Measurements from ENCODE around the gene IL10RA. TPM values are rescaled to one million over a fixed set of nuclear protein-coding genes. Genes with fewer than 3 reads are reported as not detected.

The IL10RA gene
- total RNA-seq, 4 donors from 2014 or later: 2.9 to 7.2 (median 4.4) TPM

DNA sequence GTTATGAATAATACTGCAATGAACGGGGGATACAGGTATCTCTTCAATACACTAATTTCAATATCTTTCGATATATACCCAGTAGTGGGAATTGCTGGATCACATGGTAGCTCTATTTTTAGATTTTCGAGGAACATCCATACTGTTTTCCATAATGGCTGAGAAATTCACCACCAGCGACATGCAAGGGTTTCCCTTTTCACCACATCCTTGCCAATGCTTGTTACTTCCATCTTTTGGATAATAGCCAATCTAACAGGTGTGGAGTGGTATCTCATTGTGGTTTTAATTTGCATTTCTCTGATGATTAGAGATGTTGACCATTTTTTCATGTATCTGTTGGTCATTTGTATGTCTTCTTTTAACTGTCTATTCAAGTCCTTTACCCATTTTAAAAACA is 5.9 kb downstream of the IL10RA start:
- Histone ChIP-seq H3K36me3 (no peaks in the 10 kb centered on the region), H3K27me3 (peaks cover 4% of the 10 kb centered on the region), H3K4me3 (peak overlapping the region; percentile 13), H3K27ac (no peak overlapping the region), H3K9me3 (no peaks in the 10 kb centered on the region), H3K4me1 (peaks cover 10% of the 10 kb centered on the region)
- TF ChIP-seq POLR2A (IDR thresholded peaks at IDR 0.05): no peak
- no peak for TF ChIP-seq EP300 (IDR thresholded peaks at IDR 0.05)
- no peak for TF ChIP-seq POLR2AphosphoS5 (IDR thresholded peaks at IDR 0.05)
- TF ChIP-seq, protein P1, sequence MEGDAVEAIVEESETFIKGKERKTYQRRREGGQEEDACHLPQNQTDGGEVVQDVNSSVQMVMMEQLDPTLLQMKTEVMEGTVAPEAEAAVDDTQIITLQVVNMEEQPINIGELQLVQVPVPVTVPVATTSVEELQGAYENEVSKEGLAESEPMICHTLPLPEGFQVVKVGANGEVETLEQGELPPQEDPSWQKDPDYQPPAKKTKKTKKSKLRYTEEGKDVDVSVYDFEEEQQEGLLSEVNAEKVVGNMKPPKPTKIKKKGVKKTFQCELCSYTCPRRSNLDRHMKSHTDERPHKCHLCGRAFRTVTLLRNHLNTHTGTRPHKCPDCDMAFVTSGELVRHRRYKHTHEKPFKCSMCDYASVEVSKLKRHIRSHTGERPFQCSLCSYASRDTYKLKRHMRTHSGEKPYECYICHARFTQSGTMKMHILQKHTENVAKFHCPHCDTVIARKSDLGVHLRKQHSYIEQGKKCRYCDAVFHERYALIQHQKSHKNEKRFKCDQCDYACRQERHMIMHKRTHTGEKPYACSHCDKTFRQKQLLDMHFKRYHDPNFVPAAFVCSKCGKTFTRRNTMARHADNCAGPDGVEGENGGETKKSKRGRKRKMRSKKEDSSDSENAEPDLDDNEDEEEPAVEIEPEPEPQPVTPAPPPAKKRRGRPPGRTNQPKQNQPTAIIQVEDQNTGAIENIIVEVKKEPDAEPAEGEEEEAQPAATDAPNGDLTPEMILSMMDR (IDR thresholded peaks at IDR 0.05): no peak
- DNase-seq (ENCODE audit: low spot score in 2 of 2): no peak
- WGBS: 76% methylated on average over 4 of the region's 4 CpGs

- Histone ChIP-seq H3K4me3 (no peak overlapping the region), H3K27ac (no peak overlapping the region), H3K36me3 (no peaks in the 10 kb centered on the region), H3K9me3 (no peaks in the 10 kb centered on the region), H3K4me1 (peaks cover 6% of the 10 kb centered on the region), H3K27me3 (peaks cover 2% of the 10 kb centered on the region)
- 70% methylated on average over 2 of the region's 2 CpGs for WGBS
- TF ChIP-seq, protein P1 (IDR thresholded peaks at IDR 0.05): no peak
- TF ChIP-seq EP300 (IDR thresholded peaks at IDR 0.05) (no peak), POLR2A (IDR thresholded peaks at IDR 0.05) (no peak), POLR2AphosphoS5 (IDR thresholded peaks at IDR 0.05) (no peak)
- no peak for DNase-seq (ENCODE audit: low spot score in 2 of 2)
These were observed 6.4 kb downstream of the IL10RA start for GRCh38 chr11:117992620-117993019.

GRCh38 chr11:117993988-117994745 is 8.0 kb downstream of the IL10RA start:
- Histone ChIP-seq H3K27ac (no peak overlapping the region), H3K27me3 (no peaks in the 10 kb centered on the region), H3K4me3 (no peak overlapping the region), H3K4me1 (no peaks in the 10 kb centered on the region), H3K36me3 (peaks cover 4% of the 10 kb centered on the region), H3K9me3 (no peaks in the 10 kb centered on the region)
- DNase-seq (ENCODE audit: low spot score in 2 of 2): no peak
- TF ChIP-seq, protein P1 (IDR thresholded peaks at IDR 0.05): no peak
- TF ChIP-seq POLR2AphosphoS5 (IDR thresholded peaks at IDR 0.05): no peak
- TF ChIP-seq EP300 (IDR thresholded peaks at IDR 0.05): no peak
- no peak for TF ChIP-seq POLR2A (IDR thresholded peaks at IDR 0.05)
- WGBS: 65% methylated on average over 9 of the region's 9 CpGs

DNA sequence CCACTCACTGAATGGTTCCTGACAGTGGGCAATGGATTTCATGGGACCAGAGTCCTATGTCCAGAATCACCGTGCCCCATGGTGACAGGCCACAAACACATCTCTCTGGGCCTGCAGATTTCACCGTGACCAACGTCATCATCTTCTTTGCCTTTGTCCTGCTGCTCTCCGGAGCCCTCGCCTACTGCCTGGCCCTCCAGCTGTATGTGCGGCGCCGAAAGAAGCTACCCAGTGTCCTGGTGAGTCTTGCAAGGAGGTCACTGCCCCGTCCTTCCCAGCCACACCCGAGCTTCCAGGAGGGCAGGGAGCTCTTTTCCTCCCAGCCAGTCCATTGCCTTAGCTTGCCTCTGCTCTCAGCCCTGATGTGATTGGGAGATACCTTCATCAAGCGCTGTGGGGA is 9.3 kb downstream of the IL10RA start:
- TF ChIP-seq POLR2A (IDR thresholded peaks at IDR 0.05) (no peak), POLR2AphosphoS5 (IDR thresholded peaks at IDR 0.05) (no peak), EP300 (IDR thresholded peaks at IDR 0.05) (no peak)
- TF ChIP-seq, protein P1 (IDR thresholded peaks at IDR 0.05): no peak
- H3K4me1 ChIP-seq: no peaks in the 10 kb centered on the region
- H3K27me3 ChIP-seq: no peaks in the 10 kb centered on the region
- H3K27ac ChIP-seq: no peak overlapping the region
- no peak for DNase-seq (ENCODE audit: low spot score in 2 of 2)
- H3K4me3 ChIP-seq: no peak overlapping the region
- peaks cover 4% of the 10 kb centered on the region for H3K36me3 ChIP-seq
- H3K9me3 ChIP-seq: no peaks in the 10 kb centered on the region
- 93% methylated on average over 8 of the region's 11 CpGs for WGBS

DNA sequence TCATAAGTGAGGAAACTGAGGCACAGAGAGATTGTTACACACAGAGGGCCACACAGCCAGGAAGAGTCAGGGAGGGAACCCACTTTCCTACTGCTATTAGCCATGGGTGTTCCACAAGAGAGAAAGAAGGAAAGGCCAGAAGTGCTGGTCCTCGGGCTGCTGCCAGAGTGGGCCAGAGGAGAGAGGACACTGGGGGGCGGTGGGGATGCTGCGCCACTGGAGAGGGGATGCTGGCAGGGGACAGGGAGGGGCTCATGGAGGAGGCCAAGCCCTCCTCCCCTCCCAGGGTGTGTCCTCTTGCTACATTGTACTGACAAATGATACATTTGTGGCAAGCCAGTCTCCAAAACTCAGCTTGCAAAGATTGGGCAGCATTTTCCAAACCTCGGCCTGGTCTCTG is 9.9 kb downstream of the IL10RA start:
- H3K4me3 ChIP-seq: no peak overlapping the region
- TF ChIP-seq POLR2A (IDR thresholded peaks at IDR 0.05) (no peak), EP300 (IDR thresholded peaks at IDR 0.05) (no peak)

More for the DNA sequence above, 9.9 kb downstream of the IL10RA start:
- 97% methylated on average over 3 of the region's 4 CpGs for WGBS
- Histone ChIP-seq H3K9me3 (no peaks in the 10 kb centered on the region), H3K36me3 (peaks cover 4% of the 10 kb centered on the region), H3K27ac (no peak overlapping the region), H3K4me1 (no peaks in the 10 kb centered on the region), H3K27me3 (no peaks in the 10 kb centered on the region)
- no peak for DNase-seq (ENCODE audit: low spot score in 2 of 2)
